Endothelial cell of umbilical vein (primary cell): Measurements from ENCODE around the gene ZNHIT2. TPM values are rescaled to one million over a fixed set of nuclear protein-coding genes. Genes with fewer than 3 reads are reported as not detected.

Source experiments
- BruUV-seq: library from RNA; stranded (reverse); fragments of 400-500 nt; replicated peaks from 2 replicates; lab custom pipeline; 2021; lab: Mats Ljungman, UMichigan
- CTCF ChIA-PET: fragments of 300-600, 350-600 bp; sonication (Branson Sonifier 250); formaldehyde crosslinking; loops from one replicate; lab custom pipeline; 2021; ENCODE audit warnings: antibody characterized with exemption, inconsistent platforms; lab: Charles Lee
- POLR2A ChIA-PET: fragments of 300-600, 350-600 bp; sonication (Branson Sonifier 250); formaldehyde crosslinking; loops from one replicate; lab custom pipeline; 2021; ENCODE audit warnings: antibody characterized with exemption, inconsistent platforms; lab: Charles Lee
- DNase-seq: peaks from one replicate; pipeline ENCODE4 v3.0.0-alpha.2; 2011; ENCODE audit warnings: low read depth, low spot score
- FAIRE-seq: peaks from 2 replicates; lab custom pipeline; 2011; peaks lifted over from hg19 to GRCh38; lab: Jason Lieb, UNC
- H2AFZ ChIP-seq: 2 replicates; pipeline ENCODE4 v1.6.0; 2012; ENCODE audit warnings: low read depth, low read length, control low read depth, inconsistent platforms
- H3K27ac ChIP-seq: 2 replicates; pipeline ENCODE4 v1.5.1; 2011; ENCODE audit warnings: low read depth, mild to moderate bottlenecking, control low read depth, low read length, moderate library complexity; ENCODE audit not compliant: insufficient read depth
- H3K27me3 ChIP-seq, 2 experiments: 2 replicates each; pipeline versions ENCODE4 v1.6.0 to v1.6.1; 2011; ENCODE audit warnings: low read length in 2 of 2, mixed read lengths in 1 of 2; ENCODE audit not compliant: control insufficient read depth in 2 of 2, insufficient read depth in 2 of 2
- H3K36me3 ChIP-seq, 2 experiments: 2 replicates in 1 of 2; 3 replicates in 1 of 2; pipeline ENCODE4 v1.5.1; 2011; ENCODE audit warnings: low read length in 2 of 2, mild to moderate bottlenecking in 1 of 2, moderate library complexity in 1 of 2; ENCODE audit not compliant: control insufficient read depth in 2 of 2, insufficient read depth in 2 of 2; ENCODE audit errors: extremely low read depth in 1 of 2
- H3K4me1 ChIP-seq: 3 replicates; pipeline ENCODE4 v1.5.1; 2011; ENCODE audit warnings: mild to moderate bottlenecking, low read length; ENCODE audit not compliant: control insufficient read depth, insufficient read depth; ENCODE audit errors: extremely low read depth
- H3K4me2 ChIP-seq: 2 replicates; pipeline ENCODE4 v1.6.1; 2011; ENCODE audit warnings: low read length, control low read depth, mixed read lengths; ENCODE audit not compliant: insufficient read depth
- H3K4me3 ChIP-seq, 3 experiments: fragments of 200-600 bp in 1 of 3; sonication (generic), shearing (Covaris generic) in 1 of 3; replicated peaks in 1 of 3; 2 replicates each; pipeline ENCODE4 v1.5.1; 2011 to 2016; ENCODE audit warnings: control low read depth in 3 of 3, low read length in 3 of 3, mild to moderate bottlenecking in 2 of 3, inconsistent platforms in 1 of 3, low read depth in 1 of 3, moderate library complexity in 1 of 3; ENCODE audit not compliant: insufficient read depth in 1 of 3
- H3K79me2 ChIP-seq: 2 replicates; pipeline ENCODE4 v1.6.0; 2012; ENCODE audit warnings: low read length, inconsistent platforms; ENCODE audit not compliant: control insufficient read depth, insufficient read depth
- H3K9ac ChIP-seq: replicated peaks from 2 replicates; pipeline ENCODE3; 2011; ENCODE audit warnings: low read length, control low read depth; ENCODE audit not compliant: insufficient read depth; ENCODE audit errors: extremely low read depth
- H3K9me1 ChIP-seq: replicated peaks from 3 replicates; pipeline ENCODE4 v1.6.0; 2011; ENCODE audit warnings: mild to moderate bottlenecking, low read length; ENCODE audit not compliant: control insufficient read depth, insufficient read depth; ENCODE audit errors: extremely low read depth
- H3K9me3 ChIP-seq: replicated peaks from 2 replicates; pipeline ENCODE4 v1.5.1; 2012; ENCODE audit warnings: low read length, inconsistent platforms; ENCODE audit not compliant: control insufficient read depth, insufficient read depth
- H4K20me1 ChIP-seq: replicated peaks from 2 replicates; pipeline ENCODE3; 2011; ENCODE audit warnings: mild to moderate bottlenecking, low read length; ENCODE audit not compliant: control insufficient read depth, insufficient read depth; ENCODE audit errors: extremely low read depth
- EZH2 ChIP-seq: IDR thresholded peaks from 2 replicates; pipeline ENCODE4 v1.6.1; 2012; ENCODE audit warnings: borderline replicate concordance, low read depth, mild to moderate bottlenecking, moderate library complexity, low read length, inconsistent platforms; ENCODE audit not compliant: severe bottlenecking
- FOS ChIP-seq: IDR thresholded peaks from 2 replicates; pipeline ENCODE4 v1.6.1; 2011; ENCODE audit warnings: mild to moderate bottlenecking, low read length, moderate library complexity, borderline replicate concordance; ENCODE audit not compliant: insufficient read depth
- GATA2 ChIP-seq: IDR thresholded peaks from 2 replicates; pipeline ENCODE4 v1.7.0; 2011; ENCODE audit warnings: low read depth, mild to moderate bottlenecking, moderate library complexity, mixed read lengths, low read length; ENCODE audit not compliant: insufficient read length, insufficient read depth
- JUN ChIP-seq: IDR thresholded peaks from 2 replicates; pipeline ENCODE4 v1.6.1; 2011; ENCODE audit warnings: borderline replicate concordance, low read depth; ENCODE audit not compliant: insufficient read length, insufficient read depth
- MYC ChIP-seq: IDR thresholded peaks from one replicate; pipeline ENCODE4 v1.6.1; 2011; ENCODE audit warnings: mild to moderate bottlenecking, low read depth, low read length
- POLR2A ChIP-seq: IDR thresholded peaks from 2 replicates; pipeline ENCODE4 v1.6.1; 2012; ENCODE audit warnings: low read depth, mild to moderate bottlenecking, control low read depth, low read length
- POLR2AphosphoS5 ChIP-seq: IDR thresholded peaks from 2 replicates; pipeline ENCODE4 v1.6.1; 2012; ENCODE audit warnings: low read depth, mild to moderate bottlenecking, control low read depth, low read length, moderate library complexity; ENCODE audit not compliant: insufficient read depth
- dilution Hi-C: fragments of 300-500 bp; cut with MboI; formaldehyde crosslinking; loops from one replicate; pipeline ENCODE4 v1.15.0; 2019; ENCODE audit warnings: low sequenced_read_pairs; ENCODE audit not compliant: extremely low pct_ligation_motif_present
- intact Hi-C: fragments of 100-400 bp; cut with micrococcal nuclease; formaldehyde crosslinking; loops from one replicate; pipeline ENCODE4 v1.10.0; 2022
- polyA plus RNA-seq, 4 experiments: library from polyadenylated mRNA; depleted of rRNA in 3 of 4; stranded (reverse) in 3 of 4; unstranded in 1 of 4; fragments of >200 nt; gene quantifications; 2 replicates each; pipeline versions ENCODE4 v1.2.1 to v1.2.3, GENCODE V29; 2011 to 2012; ENCODE audit warnings: missing spikeins in 1 of 4
- total RNA-seq: library from RNA; stranded (reverse); gene quantifications from 2 replicates; pipeline ENCODE4 v1.2.3, GENCODE V29; 2021
- TF ChIP-seq, protein P1 (sequence below), 2 donors: IDR thresholded peaks; 1 replicate in 1 of 2; 2 replicates in 1 of 2; pipeline ENCODE4 v1.5.1; 2011; ENCODE audit warnings: low read length in 2 of 2, mild to moderate bottlenecking in 2 of 2, moderate library complexity in 2 of 2, control low read depth in 1 of 2, inconsistent platforms in 1 of 2, low read depth in 1 of 2; ENCODE audit not compliant: insufficient read depth in 1 of 2; ENCODE audit errors: extremely low read depth in 1 of 2
- TF ChIP-seq, protein P2 (sequence below): IDR thresholded peaks from 2 replicates; pipeline ENCODE4 v1.6.1; 2011; ENCODE audit not compliant: insufficient read depth, insufficient read length

The ZNHIT2 gene
- total and polyA plus RNA-seq, 2 donors (not counting 3 experiments of a cell fraction or from before 2014, with no cell fraction given), result 7.1 to 9.0 TPM

DNA sequence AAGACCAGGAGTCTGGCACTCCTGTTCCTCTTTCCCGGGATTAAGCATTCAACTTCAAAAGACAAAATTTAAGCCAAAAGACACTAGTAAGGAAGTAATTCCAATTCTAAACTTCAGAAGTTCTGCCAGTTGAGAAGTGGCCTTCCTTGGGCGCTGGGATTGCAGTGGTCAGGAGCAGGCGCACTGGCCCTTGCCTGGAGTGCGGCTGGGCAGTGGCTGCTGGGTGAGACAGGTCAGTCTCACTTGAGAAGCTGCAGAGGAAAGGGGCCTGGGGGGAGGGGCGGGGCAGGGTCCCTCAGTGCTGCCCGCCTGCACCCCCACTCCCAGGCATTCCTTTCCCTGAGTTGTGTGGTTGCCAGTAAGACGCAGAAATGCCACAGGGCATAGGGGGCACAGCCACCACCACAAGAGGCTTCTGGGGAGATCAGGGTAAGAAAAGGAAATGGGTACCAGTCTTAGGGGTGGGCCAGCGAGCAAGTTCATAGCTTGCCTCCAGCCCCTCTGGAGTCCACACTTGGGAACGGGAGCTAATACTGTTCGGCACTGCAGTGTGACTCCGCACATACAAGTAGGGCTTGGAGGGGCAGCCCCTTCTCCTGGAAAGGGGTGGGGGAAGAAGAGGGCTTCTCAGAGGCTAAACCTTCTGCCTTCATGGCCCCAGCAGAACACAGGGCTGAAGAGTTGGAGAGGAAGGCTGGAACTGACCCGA lies 10.1 kb upstream of the ZNHIT2 start:
- Histone ChIP-seq H3K27ac (no peak overlapping the region), H3K79me2 (peaks cover 12% of the 10 kb centered on the region), H3K4me1 (peaks cover 4% of the 10 kb centered on the region), H3K4me3 (no peak overlapping the region), H3K36me3 (peaks cover 11 to 56% of the 10 kb centered on the region in 2 experiments), H3K9me3 (no peaks in the 10 kb centered on the region), H3K4me2 (no peak overlapping the region), H2AFZ (no peak overlapping the region), H3K27me3 (no peaks in the 10 kb centered on the region), H3K9ac (no peak overlapping the region), H3K9me1 (no peaks in the 10 kb centered on the region), H4K20me1 (no peaks in the 10 kb centered on the region)
- ChIA-PET CTCF (interaction anchor here (1.2 kb wide), 2 partner anchors 10 to 17 kb away, joined by 3 read pairs; partner anchors contain the start of gene ZNHIT2), POLR2A (interaction anchor here (1.5 kb wide), 1 partner anchor 10 kb away, joined by 4 read pairs; the partner anchor contains the start of gene ZNHIT2)
- intact Hi-C loops (no loop called here), dilution Hi-C loops (no loop called here)
- TF ChIP-seq, protein P1, sequence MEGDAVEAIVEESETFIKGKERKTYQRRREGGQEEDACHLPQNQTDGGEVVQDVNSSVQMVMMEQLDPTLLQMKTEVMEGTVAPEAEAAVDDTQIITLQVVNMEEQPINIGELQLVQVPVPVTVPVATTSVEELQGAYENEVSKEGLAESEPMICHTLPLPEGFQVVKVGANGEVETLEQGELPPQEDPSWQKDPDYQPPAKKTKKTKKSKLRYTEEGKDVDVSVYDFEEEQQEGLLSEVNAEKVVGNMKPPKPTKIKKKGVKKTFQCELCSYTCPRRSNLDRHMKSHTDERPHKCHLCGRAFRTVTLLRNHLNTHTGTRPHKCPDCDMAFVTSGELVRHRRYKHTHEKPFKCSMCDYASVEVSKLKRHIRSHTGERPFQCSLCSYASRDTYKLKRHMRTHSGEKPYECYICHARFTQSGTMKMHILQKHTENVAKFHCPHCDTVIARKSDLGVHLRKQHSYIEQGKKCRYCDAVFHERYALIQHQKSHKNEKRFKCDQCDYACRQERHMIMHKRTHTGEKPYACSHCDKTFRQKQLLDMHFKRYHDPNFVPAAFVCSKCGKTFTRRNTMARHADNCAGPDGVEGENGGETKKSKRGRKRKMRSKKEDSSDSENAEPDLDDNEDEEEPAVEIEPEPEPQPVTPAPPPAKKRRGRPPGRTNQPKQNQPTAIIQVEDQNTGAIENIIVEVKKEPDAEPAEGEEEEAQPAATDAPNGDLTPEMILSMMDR (IDR thresholded peaks at IDR 0.05; ENCODE audit: extremely low read depth in 1 of 2, insufficient read depth in 1 of 2, low read depth in 1 of 2, low read length in 2 of 2), result no peak
- TF ChIP-seq POLR2AphosphoS5, result no peak
- TF ChIP-seq FOS, result no peak
- TF ChIP-seq EZH2, result no peak
- no peak for TF ChIP-seq GATA2
- no peak for TF ChIP-seq MYC
- TF ChIP-seq, protein P2, sequence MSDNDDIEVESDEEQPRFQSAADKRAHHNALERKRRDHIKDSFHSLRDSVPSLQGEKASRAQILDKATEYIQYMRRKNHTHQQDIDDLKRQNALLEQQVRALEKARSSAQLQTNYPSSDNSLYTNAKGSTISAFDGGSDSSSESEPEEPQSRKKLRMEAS, result no peak
- TF ChIP-seq POLR2A, result no peak
- no peak for TF ChIP-seq JUN
- no TSS peak for BruUV-seq
- FAIRE-seq (no peak), DNase-seq (no peak)
